AG09319 (cell line): ENCODE results near the gene FNDC3B.

ENCODE experiments used
- DNase-seq: peaks from one replicate; pipeline ENCODE4 v3.0.0-alpha.2; 2010; ENCODE audit warnings: low read depth; ENCODE audit errors: extremely low read depth
- CTCF ChIP-seq: IDR thresholded peaks from 2 replicates; pipeline ENCODE4 v1.5.1; 2011; ENCODE audit warnings: low read depth, mild to moderate bottlenecking, inconsistent platforms, low read length, moderate library complexity

FNDC3B gene

GRCh38 chr3:172191629-172192028, 152.3 kb downstream of the FNDC3B start:
- TF ChIP-seq CTCF, result no peak
- DNase-seq, result no peak

- DNase-seq, result no peak
- no peak for TF ChIP-seq CTCF
Measured at GRCh38 chr3:172192830-172193415, 153.5 kb downstream of the FNDC3B start.

- DNase-seq, result no peak
- no peak for TF ChIP-seq CTCF
Measured at GRCh38 chr3:172193436-172193835, 154.1 kb downstream of the FNDC3B start.

- no peak for DNase-seq
- TF ChIP-seq CTCF, result no peak
Measured at GRCh38 chr3:172194702-172195406, 155.5 kb downstream of the FNDC3B start.

- no peak for DNase-seq
- no peak for TF ChIP-seq CTCF
Measured at GRCh38 chr3:172195407-172195754, 156.0 kb downstream of the FNDC3B start.

GRCh38 chr3:172197344-172197743, 158.0 kb downstream of the FNDC3B start:
- TF ChIP-seq CTCF, result no peak
- DNase-seq, result no peak

- no peak for TF ChIP-seq CTCF
- no peak for DNase-seq
Measured at GRCh38 chr3:172198428-172198827, 159.1 kb downstream of the FNDC3B start.
